ENCODE data around the gene KRTAP4-16.
"Not testable (repeated sequence)": the region's sequence is repeated elsewhere in the genome, so short reads cannot be mapped to it uniquely, and the experiment has no call there.

Gene KRTAP4-16

DNA sequence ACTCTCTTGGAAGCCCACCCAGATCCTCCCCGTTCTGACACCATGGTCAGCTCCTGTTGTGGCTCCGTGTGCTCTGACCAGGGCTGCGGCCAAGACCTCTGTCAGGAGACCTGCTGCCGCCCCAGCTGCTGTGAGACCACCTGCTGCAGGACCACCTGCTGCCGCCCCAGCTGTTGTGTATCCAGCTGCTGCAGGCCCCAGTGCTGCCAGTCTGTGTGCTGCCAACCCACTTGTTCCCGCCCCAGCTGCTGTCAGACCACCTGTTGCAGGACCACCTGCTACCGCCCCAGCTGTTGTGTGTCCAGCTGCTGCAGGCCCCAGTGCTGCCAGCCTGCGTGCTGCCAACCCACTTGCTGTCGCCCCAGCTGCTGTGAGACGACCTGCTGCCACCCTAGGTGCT lies 3.3 kb upstream of the KRTAP4-16 start, which contains the start of gene KRTAP4-9:
TSS of gene KRTAP4-9 (plus strand) at position 43 of the 400 bp plus-strand sequence. CDS start at position 43, 0 bp downstream.
- not testable (repeated sequence) for H3K9ac ChIP-seq (ENCODE audit: low read depth, low read length); H3K9me3 ChIP-seq (ENCODE audit: control insufficient read depth, insufficient read depth, low read length); H3K4me1 ChIP-seq (ENCODE audit: insufficient read depth, low read length); H3K36me3 ChIP-seq (ENCODE audit: insufficient read depth, low read length)

DNA sequence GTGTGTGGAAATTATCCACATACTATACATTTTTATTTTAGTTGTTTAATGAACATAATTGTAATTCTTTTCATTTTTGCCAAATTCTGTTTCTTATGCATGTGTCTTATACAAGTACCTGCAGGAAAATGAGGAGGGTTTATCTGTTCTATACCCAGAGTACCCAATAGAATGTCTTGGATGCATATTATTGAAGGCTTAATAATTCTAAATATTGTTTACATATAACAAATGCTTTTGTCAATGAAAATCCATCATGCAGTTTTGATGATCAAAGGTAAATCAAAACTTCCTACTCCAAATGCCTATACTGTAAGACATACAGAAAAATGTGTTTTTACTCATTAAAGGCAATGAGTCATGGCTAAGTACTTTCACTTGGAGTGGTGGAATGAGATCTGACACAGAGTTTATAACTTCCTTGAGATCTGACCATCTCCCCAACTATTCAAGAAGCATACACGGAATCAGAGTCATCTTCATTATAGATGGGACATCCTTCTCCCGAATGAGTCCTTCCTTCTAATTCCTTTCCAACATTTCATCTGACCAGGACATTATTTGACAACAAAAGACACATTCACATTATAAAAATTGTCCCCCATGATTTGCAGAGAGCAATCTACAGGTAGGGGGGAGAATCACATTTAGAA lies 2.5 kb upstream of the KRTAP4-16 start:
- not testable (repeated sequence) for H3K9me3 ChIP-seq (ENCODE audit: control insufficient read depth, insufficient read depth, low read length); H3K4me1 ChIP-seq (ENCODE audit: insufficient read depth, low read length); H3K9ac ChIP-seq (ENCODE audit: low read depth, low read length); H3K36me3 ChIP-seq (ENCODE audit: insufficient read depth, low read length)

DNA sequence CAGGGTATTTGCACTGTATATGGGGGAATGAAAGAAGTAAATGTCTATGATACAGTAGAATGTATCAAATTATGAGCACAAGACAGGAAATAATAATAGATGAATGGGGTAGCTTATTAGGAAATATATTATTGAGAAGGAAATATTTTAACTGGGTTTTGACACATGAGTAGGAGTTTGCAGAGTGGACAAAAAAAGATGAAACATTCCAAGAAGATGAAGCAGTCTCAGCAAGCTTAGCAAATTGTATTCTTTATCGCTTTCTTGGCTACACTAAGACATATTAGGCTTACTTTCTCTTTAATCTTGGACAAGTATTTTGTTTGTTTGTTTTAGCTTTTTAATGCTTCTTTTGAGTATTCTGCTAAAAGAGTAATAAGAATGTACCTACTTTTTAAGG lies 1.9 kb upstream of the KRTAP4-16 start:
- Histone ChIP-seq H3K9me3 (ENCODE audit: control insufficient read depth, insufficient read depth, low read length) (no peaks in the 10 kb centered on the region), H3K9ac (ENCODE audit: low read depth, low read length) (no peak overlapping the region), H3K36me3 (ENCODE audit: insufficient read depth, low read length) (no peaks in the 10 kb centered on the region), H3K4me1 (ENCODE audit: insufficient read depth, low read length) (no peaks in the 10 kb centered on the region)

DNA sequence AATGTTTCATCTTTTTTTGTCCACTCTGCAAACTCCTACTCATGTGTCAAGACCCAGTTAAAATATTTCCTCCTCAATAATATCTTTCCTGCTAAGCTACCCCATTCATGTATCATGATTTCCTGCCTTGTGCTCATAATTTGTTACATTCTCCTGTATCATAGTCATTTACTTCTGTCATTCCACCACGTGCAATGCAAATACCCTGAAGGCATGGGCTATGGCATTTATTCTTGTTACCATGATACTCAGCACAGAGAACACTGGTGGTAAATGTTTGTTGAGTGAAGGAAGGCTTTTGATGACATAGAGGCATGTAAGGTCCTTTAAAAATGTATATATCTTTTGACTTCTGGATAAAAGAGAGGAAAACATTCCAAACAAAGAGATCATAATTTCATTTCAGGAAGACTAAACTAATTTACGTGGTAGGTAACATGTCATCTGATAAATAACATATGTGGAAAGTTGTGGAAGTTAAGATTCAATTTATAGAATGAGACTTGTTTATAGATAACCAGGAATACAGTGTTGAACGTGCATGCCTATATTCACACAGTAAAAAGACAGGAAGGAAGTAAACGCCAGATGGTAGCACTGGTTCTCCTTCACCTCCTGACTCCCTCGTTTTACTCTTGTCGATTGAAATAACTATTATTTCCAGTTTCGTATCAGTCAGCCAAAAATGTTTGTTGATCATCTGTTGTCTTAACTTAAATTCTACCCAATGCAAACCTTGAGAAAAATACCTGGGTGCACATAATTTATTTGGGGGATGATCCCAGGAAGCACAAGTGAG lies 2.1 kb downstream of the KRTAP4-16 start:
- H3K9ac ChIP-seq (ENCODE audit: low read depth, low read length); H3K9me3 ChIP-seq (ENCODE audit: control insufficient read depth, insufficient read depth, low read length); H3K4me1 ChIP-seq (ENCODE audit: insufficient read depth, low read length); H3K36me3 ChIP-seq (ENCODE audit: insufficient read depth, low read length): not testable (repeated sequence)

DNA sequence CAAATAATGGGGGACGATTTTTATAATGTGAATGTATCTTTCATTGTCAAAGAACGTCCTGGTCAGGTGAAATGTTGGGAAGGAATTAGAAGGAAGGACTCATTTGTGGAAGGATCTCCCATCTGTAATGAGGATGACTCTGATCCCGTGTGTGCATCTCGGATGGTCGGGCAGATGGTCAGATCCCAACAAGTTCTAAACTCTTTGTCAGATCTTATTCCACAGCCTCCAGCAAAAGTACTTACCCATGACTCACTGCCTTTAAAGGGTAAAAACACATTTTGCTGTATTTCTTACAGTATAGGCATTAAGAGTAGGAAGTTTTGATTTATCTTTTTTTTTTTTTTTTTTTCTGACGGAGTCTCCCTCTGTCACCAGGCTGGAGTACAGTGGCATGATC lies 3.5 kb downstream of the KRTAP4-16 start:
- no peaks in the 10 kb centered on the region for H3K36me3 ChIP-seq (ENCODE audit: insufficient read depth, low read length)
- no peak overlapping the region for H3K9ac ChIP-seq (ENCODE audit: low read depth, low read length)
- H3K4me1 ChIP-seq (ENCODE audit: insufficient read depth, low read length): no peaks in the 10 kb centered on the region
- no peaks in the 10 kb centered on the region for H3K9me3 ChIP-seq (ENCODE audit: control insufficient read depth, insufficient read depth, low read length)

DNA sequence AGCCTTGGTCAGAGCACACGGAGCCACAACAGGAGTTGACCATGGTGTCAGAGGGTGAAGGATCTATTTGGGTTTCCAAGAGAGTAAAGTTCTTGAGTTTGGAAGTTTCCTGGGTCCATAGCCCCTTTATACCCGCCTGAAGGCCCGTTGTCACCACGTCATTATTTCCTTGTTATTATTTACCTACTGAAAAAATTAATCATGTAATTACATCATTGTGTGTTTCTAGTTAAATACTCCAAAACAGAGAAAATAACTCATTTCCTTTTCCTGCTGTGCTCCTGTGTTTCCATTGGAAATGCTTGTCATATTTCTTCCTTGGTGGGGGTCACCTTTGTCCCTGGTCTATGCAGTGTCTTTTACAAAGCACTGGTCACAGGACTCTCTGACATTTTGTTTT lies 4.0 kb downstream of the KRTAP4-16 start, which contains the start of gene KRTAP4-8:
TSS of gene KRTAP4-8 (minus strand) at position 101 of the 400 bp plus-strand sequence. CDS start at position 43, 58 bp downstream.
- H3K9ac ChIP-seq (ENCODE audit: low read depth, low read length): no peak within 1 kb of the TSS
- no peaks in the 10 kb centered on the region for H3K4me1 ChIP-seq (ENCODE audit: insufficient read depth, low read length)
- no peaks in the 10 kb centered on the region for H3K36me3 ChIP-seq (ENCODE audit: insufficient read depth, low read length)
- no peaks in the 10 kb centered on the region for H3K9me3 ChIP-seq (ENCODE audit: control insufficient read depth, insufficient read depth, low read length)

DNA sequence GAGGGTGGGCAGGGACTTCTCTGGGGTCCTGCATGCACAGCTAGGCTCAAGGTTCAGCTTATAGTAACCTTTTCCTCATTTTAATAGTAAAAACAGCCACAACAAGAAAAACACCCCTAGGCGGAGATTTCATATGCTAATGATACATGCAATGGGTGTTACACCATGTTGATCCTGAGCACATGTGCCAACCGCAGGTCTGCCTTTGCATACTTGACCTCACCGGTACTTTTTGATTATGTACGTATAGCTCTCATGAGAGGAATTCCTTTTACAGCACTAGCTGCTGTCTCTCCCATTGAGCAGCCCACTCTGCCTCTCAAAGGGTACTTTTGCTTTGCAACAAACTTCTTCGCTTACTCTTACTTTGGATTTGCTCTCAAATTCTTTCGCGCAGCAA lies 6.0 kb downstream of the KRTAP4-16 start:
- no peaks in the 10 kb centered on the region for H3K36me3 ChIP-seq (ENCODE audit: insufficient read depth, low read length)

DNA sequence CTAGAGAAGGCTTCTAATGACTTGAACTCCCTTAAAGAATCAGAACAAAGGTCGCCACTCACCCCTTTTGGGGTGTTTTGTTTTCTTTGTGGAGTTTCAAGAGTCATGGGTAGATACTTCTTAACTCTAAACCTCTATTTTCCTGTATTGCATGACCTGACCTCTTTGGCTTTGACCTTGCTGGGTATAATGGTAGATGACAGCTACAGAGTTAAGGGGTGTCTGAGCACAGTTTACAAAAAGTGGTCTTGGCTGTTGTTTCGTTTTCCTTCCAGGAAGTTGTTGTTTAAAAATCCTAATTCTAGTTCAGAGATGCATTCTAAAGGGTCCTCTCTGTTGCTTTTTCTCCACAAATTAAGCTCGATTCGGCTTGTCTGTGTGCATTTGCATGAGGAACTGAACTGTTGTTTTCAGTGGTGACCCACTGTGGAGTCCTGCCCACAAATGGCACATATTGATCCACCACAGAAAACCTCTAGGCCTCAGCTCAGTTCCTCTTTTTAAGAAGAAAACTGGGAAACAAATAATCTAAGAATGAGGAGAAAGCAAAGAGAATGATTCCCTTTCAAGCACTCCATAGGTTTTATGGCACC lies 13.2 kb downstream of the KRTAP4-16 start:
- not testable (repeated sequence) for H3K36me3 ChIP-seq (ENCODE audit: insufficient read depth, low read length); H3K4me1 ChIP-seq (ENCODE audit: insufficient read depth, low read length); H3K9ac ChIP-seq (ENCODE audit: low read depth, low read length); H3K9me3 ChIP-seq (ENCODE audit: control insufficient read depth, insufficient read depth, low read length)

More for the DNA sequence above, 6.0 kb downstream of the KRTAP4-16 start:
- H3K4me1 ChIP-seq (ENCODE audit: insufficient read depth, low read length): no peaks in the 10 kb centered on the region
- no peak overlapping the region for H3K9ac ChIP-seq (ENCODE audit: low read depth, low read length)
- H3K9me3 ChIP-seq (ENCODE audit: control insufficient read depth, insufficient read depth, low read length): no peaks in the 10 kb centered on the region

DNA sequence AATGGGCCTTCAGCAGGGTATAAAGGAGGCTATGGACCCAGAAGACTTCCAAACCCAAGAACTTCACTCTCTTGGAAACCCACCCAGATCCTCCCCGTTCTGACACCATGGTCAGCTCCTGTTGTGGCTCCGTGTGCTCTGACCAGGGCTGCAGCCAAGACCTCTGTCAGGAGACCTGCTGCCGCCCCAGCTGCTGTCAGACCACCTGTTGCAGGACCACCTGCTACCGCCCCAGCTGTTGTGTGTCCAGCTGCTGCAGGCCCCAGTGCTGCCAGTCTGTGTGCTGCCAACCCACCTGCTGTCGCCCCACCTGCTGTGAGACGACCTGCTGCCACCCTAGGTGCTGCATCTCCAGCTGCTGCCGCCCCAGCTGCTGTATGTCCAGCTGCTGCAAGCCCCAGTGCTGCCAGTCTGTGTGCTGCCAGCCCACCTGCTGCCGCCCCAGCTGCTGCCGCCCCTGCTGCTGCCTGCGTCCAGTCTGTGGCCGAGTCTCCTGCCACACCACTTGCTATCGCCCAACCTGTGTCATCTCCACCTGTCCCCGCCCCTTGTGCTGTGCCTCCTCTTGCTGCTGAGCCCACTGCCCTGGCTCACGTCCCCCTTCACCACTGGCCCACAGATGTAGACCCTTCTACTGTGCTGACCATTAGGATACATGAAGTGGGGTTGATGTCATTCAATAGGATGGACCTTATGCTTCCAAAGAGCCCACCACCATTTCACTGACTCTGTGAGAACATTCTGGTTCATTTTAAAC lies 17.7 kb downstream of the KRTAP4-16 start, which contains the start of gene KRTAP4-7:
TSS of gene KRTAP4-7 (plus strand) at position 51 of the 757 bp plus-strand sequence. CDS start at position 108, 57 bp downstream.
- H3K9ac ChIP-seq (ENCODE audit: low read depth, low read length); H3K4me1 ChIP-seq (ENCODE audit: insufficient read depth, low read length); H3K9me3 ChIP-seq (ENCODE audit: control insufficient read depth, insufficient read depth, low read length); H3K36me3 ChIP-seq (ENCODE audit: insufficient read depth, low read length): not testable (repeated sequence)

DNA sequence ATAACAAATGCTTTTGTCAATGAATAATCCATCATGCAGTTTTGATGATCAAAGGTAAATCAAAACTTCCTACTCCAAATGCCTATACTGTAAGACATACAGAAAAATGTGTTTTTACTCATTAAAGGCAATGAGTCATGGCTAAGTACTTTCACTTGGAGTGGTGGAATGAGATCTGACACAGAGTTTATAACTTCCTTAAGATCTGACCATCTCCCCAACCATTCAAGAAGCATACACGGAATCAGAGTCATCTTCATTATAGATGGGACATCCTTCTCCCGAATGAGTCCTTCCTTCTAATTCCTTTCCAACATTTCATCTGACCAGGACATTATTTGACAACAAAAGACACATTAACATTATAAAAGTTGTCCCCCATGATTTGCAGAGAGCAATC lies 18.6 kb downstream of the KRTAP4-16 start:
- H3K9me3 ChIP-seq (ENCODE audit: control insufficient read depth, insufficient read depth, low read length); H3K36me3 ChIP-seq (ENCODE audit: insufficient read depth, low read length); H3K4me1 ChIP-seq (ENCODE audit: insufficient read depth, low read length); H3K9ac ChIP-seq (ENCODE audit: low read depth, low read length): not testable (repeated sequence)

DNA sequence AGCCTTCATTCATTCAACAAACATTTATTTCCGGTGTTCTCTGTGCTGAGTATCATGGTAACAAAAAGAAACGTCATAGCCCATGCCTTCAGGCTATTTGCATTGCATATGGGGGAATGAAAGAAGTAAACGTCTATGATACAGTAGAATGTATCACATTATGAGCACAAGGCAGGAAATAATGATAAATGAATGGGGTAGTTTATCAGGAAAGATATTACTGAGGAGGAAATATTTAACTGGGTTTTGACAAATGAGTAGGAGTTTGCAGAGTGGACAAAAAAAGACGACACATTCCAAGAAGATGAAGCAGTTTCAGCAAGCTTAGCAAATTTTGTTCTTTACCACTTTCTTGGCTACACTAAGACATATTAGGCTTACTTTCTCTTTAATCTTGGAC lies 19.4 kb downstream of the KRTAP4-16 start:
- no peaks in the 10 kb centered on the region for H3K36me3 ChIP-seq (ENCODE audit: insufficient read depth, low read length)
- H3K4me1 ChIP-seq (ENCODE audit: insufficient read depth, low read length): no peaks in the 10 kb centered on the region
- no peak overlapping the region for H3K9ac ChIP-seq (ENCODE audit: low read depth, low read length)
- H3K9me3 ChIP-seq (ENCODE audit: control insufficient read depth, insufficient read depth, low read length): no peaks in the 10 kb centered on the region

DNA sequence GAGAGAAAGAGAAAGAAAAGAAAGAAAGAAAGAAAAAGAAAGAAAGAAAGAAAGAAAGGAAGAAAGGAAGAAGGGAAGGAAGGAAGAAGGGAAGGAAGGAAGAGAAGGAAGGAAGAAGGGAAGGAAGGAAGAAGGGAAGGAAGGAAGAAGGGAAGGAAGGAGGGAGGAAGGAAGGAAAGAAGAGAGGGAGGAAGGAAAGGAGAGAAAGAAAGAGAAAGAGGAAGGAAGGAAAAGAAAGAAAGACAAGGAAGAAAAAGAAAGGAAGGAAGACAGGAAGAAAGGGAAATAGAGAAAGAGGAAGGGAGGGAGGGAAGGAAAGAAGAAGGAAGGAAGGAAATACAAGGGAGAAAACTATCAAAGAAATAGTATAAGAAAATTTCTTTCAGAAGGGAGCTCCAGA lies 25.2 kb downstream of the KRTAP4-16 start:
- Histone ChIP-seq H3K9ac (ENCODE audit: low read depth, low read length) (no peak overlapping the region), H3K4me1 (ENCODE audit: insufficient read depth, low read length) (no peaks in the 10 kb centered on the region), H3K9me3 (ENCODE audit: control insufficient read depth, insufficient read depth, low read length) (no peaks in the 10 kb centered on the region), H3K36me3 (ENCODE audit: insufficient read depth, low read length) (no peaks in the 10 kb centered on the region)

DNA sequence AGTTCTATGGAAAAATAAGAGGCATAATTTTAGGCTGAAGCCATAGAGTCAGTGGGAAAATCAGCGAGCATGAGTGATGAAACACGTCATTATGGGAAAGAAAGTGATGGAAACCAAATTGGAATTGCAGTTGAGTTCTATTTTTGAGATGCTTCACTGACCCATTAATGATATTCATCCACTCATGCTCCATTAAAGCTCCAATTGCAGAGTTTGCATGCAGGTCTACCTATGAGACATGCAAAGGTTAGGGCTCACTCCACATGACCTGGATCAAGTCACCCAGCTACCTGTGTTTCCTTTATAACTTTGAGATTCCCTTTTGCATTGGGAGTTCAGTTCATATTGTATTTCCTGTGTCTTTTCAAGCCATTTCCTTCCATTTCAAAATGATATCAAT lies 28.3 kb downstream of the KRTAP4-16 start:
- Histone ChIP-seq H3K36me3 (ENCODE audit: insufficient read depth, low read length) (no peaks in the 10 kb centered on the region), H3K4me1 (ENCODE audit: insufficient read depth, low read length) (no peaks in the 10 kb centered on the region), H3K9me3 (ENCODE audit: control insufficient read depth, insufficient read depth, low read length) (no peaks in the 10 kb centered on the region), H3K9ac (ENCODE audit: low read depth, low read length) (no peak overlapping the region)

DNA sequence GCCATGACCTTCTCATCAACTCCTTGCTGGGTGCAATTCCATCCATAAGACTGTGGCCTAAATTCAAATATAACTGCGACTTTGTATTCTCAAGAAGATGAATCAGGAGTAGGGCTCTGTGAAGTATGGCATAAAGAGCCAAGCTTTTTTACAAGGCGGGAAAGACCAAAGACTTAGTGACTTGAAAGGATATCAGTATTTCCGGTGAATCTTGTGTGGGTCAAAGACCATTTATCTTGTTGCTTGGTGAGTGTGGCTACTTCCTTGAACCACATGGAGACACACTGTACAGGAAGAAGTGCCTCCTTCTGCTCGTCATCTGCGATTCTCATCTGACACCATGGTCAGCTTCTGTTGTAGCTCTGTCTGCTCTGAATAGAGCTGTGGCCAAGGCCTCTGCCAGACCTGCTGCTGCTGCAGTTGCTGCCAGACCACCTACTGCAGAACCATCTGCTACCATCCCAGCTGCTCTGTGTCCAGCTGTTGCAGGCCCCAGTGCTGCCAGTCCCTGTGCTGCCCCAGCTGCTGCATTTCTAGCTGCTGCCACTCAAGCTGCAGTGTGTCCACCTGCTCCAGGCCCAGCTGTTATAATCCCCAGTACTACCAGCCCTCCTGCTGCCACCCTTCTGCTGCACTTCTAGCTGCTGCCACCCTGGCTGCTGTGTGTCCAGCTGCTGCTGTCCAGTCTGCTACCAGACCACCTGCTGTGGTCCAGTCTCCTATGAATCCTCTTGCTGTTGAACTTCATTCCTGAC lies 30.2 kb downstream of the KRTAP4-16 start:
- H3K36me3 ChIP-seq (ENCODE audit: insufficient read depth, low read length): no peaks in the 10 kb centered on the region
- no peak overlapping the region for H3K9ac ChIP-seq (ENCODE audit: low read depth, low read length)
- no peaks in the 10 kb centered on the region for H3K9me3 ChIP-seq (ENCODE audit: control insufficient read depth, insufficient read depth, low read length)
- H3K4me1 ChIP-seq (ENCODE audit: insufficient read depth, low read length): no peaks in the 10 kb centered on the region
